GM18498 (cell line): Measurements from ENCODE around the gene EME1.
"Not testable (repeated sequence)": the region's sequence is repeated elsewhere in the genome, so short reads cannot be mapped to it uniquely, and the experiment has no call there.

Experiments
- ATAC-seq: cut with Tn5 transposase; IDR thresholded peaks from one replicate; pipeline ENCODE4 v1.9.1; 2021; ENCODE audit warnings: mild to moderate bottlenecking, moderate library complexity; ENCODE audit not compliant: unreplicated experiment

Gene EME1

DNA sequence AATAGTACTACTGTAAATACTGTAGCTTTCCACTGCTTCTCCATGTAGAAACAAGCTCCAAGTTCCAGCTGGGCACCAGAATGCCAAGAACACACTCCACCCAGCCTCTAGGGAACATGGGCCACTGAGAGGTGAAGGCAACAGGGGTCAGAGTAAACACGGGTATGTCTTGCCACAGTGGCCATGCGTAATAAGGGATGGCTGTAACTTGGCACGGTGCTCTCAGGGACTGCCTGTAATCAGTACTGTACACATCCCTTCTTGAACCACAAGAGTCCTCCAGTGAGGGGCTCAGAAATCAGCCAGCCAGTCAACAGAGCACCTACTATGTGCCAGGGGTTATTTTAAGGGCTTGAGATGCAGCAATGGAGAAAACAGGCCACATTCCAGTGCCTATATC lies 13.5 kb downstream of the EME1 start:
- ATAC-seq = no peak

DNA sequence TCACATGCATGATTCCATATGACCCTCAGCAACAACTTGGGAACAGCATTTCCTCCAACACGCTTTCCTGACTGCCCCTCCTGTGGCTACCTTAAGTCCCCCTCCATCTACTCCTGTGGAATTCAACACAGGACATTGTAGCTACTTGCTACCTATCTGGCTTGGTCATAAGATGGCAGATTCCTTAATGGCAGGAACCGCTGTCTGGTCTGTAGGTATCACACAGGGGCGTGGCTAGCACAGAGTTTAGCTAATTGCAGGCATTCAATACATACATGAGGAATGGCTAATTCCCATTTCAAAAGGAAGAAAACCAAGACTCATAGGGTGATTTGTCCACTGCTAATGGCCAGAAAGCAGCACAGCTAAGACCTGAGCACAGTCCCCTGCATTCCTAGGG lies 15.7 kb downstream of the EME1 start:
- ATAC-seq = no peak

DNA sequence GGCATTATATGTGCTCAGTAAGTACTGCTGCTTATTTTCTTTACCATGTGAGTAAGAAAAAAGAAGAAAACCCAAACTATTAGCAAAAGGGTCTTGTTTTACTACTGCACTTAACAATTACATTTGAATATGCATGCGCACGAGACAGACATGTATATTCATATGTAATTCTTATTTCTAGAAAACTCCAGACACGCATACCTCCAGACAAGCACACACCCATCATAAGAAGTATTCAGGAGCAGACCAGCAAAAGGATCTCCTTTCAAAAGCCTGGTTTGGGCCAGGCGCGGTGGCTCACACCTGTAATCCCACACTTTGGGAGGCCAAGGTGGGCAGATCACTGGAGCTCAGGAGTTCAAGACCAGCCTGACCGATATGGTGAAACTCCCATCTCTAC lies 16.5 kb downstream of the EME1 start:
- ATAC-seq = no peak

DNA sequence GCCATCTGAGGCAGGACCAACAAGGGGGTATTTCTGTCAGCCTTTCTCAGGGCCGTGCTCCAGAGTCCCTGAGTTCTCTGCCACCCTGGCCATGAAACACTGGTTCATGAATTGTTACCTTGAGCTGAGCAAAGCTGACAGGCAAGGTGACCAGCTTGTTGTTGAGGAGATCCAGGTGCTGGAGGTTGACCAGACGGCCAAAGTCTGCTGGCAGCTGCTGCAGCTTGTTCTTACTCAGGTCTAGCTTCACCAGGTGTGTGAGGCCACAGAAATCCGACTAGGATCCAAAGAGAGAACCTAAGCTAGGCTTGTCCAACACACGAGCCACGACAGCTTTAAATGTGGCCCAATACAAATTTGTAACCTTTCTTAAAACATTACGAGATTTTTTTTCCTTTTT lies 19.6 kb downstream of the EME1 start:
- no peak for ATAC-seq

DNA sequence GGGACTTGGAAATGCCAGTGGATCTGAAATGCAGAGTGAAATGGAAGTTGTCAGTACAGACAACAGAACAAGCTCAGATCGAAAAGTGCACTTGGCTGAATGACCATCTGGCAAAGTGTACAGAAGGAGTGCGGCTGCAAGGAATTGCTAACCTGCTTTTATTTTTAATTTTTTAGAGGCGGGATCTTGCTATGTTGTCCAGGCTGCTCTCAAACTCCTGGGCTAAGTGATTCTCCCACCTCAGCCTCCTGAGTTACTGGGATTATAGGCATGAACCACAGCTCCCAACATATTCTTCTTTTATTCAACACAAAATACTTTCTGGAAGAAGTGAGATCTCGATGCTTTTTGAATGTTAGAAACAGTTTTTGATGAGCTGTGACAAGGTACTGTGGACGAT lies 20.7 kb downstream of the EME1 start:
- no peak for ATAC-seq

DNA sequence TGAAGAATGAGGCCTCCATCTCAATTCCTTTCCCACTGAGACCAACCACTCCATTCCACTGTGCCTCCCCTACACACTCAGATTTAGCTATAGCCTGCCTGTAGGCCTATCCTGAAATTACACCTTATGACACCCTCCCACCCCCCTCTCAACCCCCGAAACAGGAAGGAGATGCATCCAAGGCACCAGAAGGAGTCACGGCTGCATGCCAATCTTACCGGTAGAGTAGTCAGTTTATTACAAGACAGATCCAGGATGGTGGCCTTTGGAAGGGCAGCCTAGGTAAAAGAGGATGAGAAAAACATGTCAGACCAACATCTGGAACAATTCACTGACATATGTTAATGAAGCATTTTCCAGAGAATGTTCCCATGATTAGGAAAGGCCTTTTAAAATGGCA lies 21.7 kb downstream of the EME1 start:
- no peak for ATAC-seq

DNA sequence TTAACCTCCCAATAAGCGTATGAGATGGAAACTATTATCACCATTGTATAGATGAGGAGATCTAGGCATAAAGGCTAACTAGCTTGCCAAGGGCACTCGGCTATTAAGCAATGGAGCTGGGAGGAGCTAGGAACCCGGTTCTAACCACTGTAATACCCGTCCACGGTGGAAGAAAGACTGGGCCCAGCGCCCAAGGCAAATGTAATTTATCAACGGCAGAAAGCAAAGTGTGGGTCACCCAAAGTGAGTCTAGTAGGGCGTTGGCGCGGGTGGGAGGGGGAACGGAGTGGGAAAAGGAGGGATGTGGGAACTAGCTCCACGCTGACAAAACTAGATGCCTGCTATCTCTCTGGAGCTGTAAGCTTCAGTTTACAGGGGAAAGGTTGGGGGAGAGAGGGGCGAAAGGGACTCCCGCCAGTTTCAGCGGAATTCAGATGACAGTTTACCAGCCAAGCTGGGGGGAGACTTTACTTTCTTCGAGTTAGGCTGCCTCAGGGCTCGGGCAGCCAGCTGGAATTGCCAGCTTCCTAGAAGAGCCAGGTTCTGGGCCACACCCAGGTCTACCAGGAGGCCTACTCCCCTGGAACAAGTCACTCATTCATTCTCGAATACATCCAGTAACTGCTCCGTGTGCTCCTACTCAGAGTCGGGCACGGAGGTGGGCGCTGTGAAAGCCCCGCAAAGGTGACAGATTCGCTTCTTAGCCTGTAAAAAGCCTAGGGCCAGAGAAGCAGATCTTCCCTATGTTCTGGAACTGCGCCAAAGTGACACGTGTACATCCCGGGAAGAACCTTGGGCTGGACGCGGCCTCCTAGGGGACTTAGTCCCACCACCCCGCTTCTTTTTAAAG lies 23.5 kb downstream of the EME1 start:
- ATAC-seq = no peak

DNA sequence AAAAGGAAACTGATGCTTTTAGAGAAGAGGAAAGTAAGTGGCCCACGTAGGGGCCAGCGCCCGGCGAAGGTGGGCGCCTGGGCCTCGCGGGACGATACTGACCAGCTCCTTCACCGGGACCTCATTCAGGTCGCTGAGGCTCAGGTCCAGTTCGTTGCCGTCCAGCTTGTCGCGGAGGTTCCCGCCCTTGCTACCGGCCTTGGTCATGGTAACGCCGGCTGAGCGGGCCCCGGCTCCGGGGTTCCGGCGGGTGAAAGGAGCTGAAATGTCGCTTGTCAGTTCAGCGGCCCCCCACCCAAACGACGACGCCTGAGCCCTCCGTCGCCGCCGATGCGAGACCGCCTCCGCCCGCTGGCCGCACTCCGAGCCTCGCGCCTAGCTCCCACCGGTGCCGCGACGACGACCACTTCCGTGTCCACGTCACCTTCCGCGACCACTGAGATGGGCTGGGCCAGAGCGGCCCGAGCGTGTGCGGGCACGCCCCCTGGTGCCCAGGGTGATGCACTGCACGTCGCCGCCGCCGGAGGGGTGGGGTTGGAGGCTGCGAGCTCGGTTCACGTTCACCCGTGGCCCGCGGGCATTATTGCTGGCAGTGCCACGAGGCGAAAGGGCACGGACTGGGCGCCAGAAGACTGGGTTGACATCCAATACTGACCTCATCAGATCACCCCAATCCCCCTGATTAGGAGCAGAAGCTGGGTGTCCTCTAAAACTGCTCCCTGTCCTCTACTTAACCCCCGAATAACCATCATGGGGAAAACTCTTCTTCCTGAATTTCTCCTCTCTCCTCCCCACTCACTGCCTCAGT lies 24.3 kb downstream of the EME1 start, which contains the start of gene LRRC59:
Gene LRRC59, minus strand, starts transcription at position 413 of the 808 bp plus-strand sequence. Its CDS starts 206 bp downstream, at position 207.
- peak; percentile 97 for ATAC-seq

DNA sequence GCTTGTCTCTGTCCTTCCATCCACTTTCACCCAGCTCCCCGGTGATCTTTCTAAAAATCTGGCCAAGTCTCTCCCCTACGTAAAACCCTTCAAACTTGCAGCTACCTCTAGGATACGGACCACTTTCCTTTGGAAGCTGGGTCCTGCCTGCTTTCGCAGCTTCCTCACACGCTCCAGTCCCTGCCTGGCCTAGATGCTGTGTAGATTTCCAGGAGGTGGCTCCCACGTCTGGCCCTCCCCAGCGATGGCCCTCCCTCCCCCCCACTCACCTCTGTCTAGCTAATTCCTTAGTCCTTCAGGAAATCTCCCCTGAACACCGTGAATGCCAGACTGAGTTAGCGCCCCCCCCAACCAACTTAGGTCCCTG lies 24.9 kb downstream of the EME1 start:
- no peak for ATAC-seq

DNA sequence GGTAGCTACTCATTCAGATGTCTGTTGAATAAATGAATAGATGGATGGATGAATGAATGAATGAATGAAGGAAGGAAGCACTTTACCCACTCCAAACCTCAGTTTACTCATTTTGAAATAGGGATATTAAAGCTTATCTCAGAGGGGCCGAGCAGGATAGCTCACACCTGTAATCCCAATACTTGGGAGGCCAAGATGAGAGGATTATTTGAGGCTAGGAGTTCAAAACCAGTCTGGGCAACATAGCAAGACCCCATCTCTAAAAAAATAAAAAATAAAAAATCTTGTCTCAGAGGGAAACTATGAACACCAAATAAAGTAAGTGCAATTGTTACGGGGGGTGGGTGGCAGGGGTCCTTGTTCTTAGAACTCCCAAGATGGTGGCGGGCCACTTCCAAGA lies 25.6 kb downstream of the EME1 start:
- not testable (repeated sequence) for ATAC-seq

DNA sequence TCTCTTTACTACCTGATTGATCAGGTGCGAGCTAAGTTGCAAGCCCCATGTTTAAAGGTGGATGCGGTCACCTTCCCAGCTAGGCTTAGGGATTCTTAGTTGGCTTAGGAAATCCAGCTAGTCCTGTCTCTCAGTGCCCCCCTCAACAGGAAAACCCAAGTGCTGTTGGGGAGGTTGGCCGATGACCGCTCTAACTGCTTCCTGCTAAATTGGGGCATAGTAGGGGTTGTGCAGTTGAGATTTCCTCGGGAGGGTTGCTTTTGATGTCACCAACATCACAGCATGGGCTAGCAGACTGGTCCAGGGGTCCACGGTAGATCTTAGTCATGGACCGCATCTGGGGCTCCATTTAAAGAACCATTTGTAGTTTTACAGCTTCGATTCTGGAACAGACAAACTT lies 26.6 kb downstream of the EME1 start:
- not testable (repeated sequence) for ATAC-seq

DNA sequence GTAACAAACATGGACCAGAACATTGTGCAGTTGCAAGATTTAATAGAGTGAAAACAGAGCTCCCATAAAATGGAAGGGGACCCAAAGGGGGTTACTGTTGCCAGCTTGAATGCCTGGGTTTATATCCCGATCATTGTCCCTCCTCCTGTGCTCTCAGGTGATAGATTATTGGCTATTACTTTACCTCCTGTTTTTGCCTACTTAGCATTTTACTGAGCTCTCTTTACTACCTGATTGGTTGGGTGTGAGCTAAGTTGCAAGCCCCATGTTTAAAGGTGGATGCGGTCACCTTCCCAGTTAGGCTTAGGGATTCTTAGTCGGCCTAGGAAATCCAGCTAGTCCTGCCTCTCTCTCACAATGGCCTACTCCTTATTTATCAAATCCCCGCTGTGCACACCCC lies 32.3 kb downstream of the EME1 start:
- ATAC-seq = not testable (repeated sequence)

DNA sequence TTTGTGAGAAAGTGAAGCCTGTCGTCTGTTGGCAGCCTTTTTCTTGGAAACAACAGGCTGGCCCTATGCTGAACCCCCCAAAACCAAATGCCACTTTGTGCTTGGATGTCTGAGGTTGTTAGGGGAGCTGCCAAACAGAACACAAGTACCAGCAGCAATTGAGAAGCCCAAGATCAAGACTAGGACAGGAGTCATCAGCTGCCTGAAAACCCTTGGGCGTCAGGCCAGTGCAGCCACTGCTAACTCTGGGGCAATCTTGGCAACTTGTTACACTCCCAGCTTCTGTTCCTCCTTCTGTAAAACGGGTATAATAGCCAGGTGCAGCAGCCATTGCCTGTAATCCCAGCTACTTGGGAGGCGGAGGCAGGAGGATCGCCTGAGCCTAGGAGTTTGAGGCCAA lies 33.5 kb downstream of the EME1 start:
- ATAC-seq = no peak

DNA sequence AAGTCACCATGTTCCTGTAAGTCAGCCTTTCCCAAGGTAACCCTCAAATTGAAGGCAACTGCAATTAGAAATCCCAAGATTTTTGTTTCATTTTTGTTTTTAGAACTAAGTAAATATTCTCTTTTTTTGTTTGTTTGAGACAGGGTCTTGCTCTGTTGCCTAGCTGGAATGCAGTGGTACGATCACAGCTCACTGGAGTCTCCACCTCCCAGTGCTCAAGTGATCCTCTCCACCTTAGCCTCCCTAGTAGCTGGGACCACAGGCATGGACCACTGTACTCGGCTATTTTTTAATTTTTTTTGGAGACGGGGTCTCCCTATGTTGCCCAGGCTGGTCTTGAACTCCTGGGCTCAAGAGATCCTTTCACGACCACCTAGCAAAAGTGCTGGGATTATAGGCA lies 34.9 kb downstream of the EME1 start:
- ATAC-seq = no peak

DNA sequence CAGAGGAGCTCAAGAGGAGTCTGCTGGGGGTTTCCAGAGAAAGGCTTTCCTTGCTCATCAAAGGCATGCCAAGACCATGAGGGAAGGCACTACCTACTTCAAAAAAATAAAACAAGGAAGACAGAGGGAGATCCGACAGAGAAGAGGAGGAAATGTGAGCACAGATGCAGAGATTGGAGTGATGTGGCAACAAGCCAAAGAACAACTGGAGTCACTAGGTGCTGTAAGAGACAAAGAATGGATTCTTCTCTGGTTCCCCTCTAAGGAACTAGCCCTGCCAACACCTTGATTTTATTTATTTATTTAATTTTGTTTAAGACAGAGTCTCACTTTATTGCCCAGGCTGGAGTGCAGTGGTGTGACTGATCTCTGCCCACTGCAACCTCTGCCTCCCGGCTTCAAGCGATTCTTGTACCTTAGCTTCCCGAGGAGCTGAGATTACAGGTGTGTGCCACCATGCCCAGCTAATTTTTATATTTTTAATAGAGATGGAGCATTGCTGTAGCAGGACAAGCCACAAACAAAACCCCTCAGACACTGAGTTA lies 39.2 kb downstream of the EME1 start:
- no peak for ATAC-seq

DNA sequence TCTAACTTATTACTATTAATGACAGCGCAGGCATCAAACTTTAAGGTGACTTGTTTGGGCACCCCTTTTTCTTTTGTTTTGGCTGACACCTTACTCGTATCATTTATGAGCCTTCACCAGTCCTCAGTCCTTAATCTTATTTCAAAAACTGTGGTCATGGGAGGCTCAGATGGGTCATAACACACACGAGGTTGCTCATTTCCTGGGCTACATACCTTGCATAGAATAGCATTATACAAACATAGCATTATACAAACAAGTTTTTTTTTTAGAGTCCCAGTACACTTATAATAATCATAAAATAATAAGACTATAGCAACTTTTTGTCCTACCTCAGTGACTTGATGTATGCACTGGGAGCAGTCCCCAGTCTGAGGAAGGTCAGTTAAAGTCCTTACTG lies 41.8 kb downstream of the EME1 start:
- no peak for ATAC-seq

DNA sequence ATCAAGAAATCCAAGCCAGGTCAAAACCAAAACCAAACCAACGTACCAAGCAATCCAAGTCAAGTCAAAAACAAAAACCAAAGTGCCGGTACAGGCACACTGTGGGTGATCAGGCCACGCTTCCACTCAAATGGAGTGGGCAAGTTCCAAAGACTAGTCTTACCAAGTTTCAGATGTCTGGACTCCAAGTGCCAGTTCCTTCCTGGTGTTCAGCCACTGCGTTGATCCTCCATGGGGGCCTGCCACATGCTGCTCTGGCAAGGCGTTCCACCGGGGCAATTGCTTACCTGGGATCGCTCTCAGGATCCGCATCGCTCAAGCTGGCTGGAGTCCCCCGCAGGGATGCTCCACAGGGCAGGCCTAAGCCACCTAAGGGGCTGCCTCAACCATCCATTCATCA lies 46.5 kb downstream of the EME1 start:
- not testable (repeated sequence) for ATAC-seq

DNA sequence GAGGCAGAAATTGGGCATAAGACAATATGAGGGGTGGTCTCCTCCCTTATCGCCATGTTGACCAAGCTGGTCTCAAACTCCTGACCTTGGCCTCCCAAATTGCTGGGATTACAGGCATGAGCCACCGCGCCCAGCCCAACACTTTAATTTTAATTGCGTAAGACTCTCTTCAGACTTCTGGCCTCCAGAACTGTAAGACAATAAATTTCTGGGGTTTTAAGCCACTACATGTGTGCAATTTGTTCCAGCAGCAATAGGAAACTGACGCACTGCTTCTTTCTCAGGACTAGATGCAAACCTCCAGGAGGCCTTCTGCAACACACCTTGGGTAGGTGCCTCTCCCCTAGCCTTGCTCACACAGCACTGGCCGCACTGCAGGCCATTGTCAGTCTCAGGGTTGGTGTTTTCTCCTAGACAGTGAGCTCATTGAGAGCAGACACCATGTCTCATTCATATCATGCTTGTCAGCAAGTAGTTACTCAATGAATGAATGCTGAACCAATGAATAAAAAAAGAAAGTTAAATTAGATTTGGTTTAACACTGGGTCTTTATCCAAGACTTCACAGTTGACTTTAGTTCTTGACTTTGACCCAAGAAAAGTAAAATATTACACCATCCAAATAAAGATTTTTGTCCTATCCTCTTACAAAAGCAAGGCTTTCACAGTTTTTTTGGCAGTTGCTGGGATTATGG lies 47.5 kb downstream of the EME1 start:
- ATAC-seq = no peak

DNA sequence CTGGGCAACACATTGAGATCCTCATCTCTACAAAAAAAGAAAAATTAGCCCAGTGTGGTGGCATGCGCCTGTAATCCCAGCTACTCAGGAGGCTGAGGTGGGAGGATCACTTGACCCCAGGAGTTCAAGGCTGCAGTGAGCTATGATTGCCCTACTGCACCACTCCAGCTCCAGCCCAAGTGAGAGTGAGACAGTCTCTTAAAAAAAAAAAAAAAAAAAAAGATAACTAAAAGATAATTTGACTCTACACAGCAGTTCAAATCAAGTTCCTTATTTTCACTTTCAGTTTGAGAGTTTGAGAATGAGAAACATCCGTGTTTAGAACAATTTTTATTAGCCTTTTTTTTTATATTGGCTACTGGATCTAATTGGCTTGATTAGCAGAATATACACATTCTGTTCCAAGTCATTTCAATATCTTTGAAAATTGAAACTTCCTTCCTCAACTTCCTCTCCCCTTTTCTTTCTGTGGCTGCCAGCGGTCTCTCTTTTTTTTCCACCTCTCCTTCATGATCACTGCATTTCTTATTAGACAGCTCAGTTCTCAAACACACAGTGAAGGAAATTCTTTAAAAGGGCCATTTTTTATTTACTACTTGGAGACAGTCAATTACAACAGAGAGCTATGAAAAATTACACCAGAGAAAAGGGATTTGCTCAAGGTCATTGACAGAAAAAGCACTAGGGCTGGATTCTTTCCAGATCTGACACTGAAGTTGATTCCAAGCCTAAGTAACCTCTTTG lies 48.5 kb downstream of the EME1 start:
- ATAC-seq = no peak

DNA sequence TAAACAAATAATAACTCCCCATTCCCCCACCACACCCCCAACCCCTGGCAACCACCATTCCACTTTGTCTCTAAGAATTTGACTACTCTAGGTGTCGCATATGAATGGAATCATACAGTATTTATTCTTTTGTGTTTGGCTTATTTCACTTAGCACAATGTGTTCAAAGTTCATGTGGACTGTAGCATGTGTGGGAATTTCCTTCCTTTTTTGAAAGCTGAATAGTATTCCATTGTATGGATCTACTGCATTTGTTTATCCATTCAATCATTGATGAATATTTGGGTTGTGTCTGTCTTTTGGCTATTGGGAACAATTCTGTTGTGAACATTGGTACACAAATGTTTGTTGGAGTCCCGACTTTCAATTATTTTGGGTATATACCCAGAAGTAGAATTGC lies 49.7 kb downstream of the EME1 start:
- no peak for ATAC-seq
